ENCODE measurements around the gene GLT8D2.

The GLT8D2 gene

DNA sequence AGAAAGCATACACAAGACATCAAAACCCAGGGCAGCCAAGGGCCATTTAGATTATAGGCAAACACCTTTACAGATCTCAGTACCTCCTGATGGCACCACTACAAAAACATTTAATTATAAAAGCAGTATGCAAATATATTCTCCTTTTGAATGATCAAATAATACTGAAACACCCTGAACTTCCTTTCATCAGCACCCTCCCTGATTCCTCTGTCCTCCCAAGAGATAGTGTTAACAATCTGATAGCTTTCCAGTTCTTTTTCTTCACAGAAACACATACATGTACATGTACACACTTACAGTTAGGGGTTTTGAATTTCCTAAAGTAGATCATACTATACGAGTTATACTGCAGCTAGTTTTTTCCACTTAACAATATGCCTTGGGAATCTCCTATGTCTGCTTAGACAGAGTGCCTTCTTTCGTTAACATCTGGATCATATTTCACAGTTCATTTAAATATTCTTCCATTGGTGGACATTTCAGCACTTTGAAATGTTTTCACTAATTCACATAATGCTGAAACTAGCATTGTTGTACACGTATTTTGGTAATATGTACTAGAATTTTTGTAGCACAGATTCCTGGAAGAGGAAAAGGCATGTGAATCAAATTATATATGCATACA lies 49.1 kb downstream of the GLT8D2 start:
- no peak for DNase-seq (ENCODE audit: low spot score)

DNA sequence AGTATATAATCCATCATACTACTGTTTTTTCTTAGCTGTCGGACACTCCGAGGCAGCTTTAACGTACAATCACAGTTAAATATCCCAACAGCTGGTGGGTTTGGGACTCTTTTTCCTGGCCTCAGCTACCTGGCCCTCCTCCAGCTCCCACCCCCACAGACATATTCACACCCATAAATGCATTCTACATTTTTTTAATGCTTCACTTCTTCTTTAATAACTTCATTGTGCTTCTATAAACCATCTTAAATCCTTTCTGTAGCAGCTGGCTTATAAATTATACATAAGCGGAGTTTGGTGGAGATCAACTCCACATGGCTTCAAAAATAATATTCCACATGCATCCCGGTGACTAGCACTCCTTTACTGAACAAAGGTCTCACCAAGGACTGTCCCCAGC lies 51.0 kb downstream of the GLT8D2 start:
- no peak for DNase-seq (ENCODE audit: low spot score)

DNA sequence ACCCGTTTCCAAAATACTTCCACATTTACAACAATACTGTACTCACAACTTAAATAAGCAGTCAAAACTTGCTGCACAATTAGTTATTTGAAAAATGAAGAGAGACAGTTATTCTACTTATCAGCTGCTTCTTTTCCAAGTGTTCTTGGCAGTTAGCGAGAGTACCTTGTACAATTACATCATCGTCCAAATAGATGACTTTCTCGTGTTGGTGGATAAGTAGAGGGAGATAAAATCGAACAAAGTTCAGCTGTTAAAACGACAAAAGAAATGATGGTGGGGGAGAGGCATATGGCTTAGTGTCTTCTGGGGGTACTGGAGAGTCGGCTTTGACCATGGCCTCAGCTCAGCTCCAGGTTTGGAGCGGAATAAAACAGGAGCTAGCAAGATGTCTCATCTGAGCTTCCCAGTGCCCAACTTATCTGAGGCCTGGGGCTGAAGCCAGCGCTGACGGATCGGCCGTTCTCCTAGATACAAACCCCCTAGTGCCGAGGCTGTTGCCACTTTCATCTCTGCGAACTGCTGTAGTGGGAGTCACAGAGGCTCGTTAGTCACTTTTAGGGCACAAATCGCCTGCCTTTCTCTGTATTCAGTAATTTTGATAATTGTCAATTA lies 52.6 kb downstream of the GLT8D2 start:
- no peak for DNase-seq (ENCODE audit: low spot score)

DNA sequence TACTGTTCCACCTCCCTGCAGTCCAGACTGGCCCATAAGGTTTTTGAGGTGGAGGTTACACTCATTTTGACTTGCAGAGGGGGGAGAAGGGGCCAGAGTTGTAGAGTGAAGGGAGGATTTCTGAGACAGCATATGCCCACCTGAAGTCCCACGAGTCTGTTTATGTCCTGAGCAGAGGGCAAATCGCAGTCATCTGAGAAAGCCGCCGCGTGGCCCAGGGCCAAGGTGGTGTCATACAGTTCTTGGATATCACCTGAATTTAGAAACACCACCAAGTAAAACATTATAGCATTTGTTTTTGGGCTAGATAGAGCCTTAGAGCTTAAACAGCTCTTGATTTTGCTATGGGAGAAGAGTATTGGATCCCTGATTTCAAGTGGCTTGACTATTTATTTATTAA lies 53.4 kb downstream of the GLT8D2 start:
- no peak for DNase-seq (ENCODE audit: low spot score)

GRCh38 chr12:103994235-103994634 lies 55.8 kb downstream of the GLT8D2 start:
- DNase-seq (ENCODE audit: low spot score): no peak

- no peak for DNase-seq (ENCODE audit: low spot score)
Measured at GRCh38 chr12:103986829-103987228, 63.2 kb downstream of the GLT8D2 start.

DNA sequence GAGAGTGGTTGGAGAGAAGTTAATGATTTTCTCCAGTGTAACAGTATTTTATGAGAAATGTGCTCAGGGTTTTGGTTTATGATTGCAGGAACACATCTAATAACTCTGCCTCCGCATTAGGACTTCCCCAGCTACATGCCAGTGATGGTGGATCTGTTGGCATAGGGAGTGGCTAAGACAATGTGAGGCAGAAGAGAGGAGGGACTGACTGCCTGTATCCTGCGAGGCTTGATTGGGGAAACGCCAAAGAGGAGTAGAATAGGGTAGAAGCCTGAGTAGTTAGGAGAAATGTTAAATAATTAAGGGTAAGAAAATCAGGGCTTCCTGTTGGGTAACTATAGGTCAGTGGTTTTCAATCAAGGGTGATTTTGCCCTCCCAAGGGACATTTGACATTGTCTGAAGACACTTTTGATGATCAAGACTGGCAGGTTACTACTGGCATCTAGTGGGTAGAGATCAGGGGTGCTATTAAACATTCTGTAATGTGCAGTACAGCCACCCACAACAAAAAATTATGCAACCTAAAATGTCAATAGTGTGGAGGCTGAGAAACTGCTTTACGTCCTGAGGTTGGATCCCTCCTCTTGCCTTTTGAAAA lies 71.5 kb downstream of the GLT8D2 start:
- DNase-seq (ENCODE audit: low spot score): no peak

GRCh38 chr12:103975368-103975767 lies 74.6 kb downstream of the GLT8D2 start:
- DNase-seq (ENCODE audit: low spot score): no peak

DNA sequence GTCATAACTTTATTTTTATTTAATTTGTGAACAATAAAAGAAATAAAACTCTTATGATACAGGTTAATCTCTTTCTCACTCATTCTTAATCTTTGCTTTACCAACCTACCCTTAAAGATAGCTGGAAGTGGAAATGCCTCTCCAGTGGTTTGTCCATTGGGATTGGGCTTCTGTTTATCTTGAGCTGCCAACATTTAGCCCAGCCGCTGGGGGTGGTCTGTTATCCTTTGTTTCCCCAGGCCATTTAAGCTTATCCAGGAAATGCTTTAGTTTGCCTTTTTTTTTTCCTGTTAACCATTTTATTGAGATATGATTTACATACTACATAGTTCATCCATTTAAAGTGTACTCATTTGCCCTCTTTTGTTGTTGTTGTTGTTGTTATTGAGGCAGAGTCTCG lies 76.1 kb downstream of the GLT8D2 start:
- DNase-seq (ENCODE audit: low spot score): no peak

GRCh38 chr12:103969391-103969790 lies 80.6 kb downstream of the GLT8D2 start:
- DNase-seq (ENCODE audit: low spot score): no peak

DNA sequence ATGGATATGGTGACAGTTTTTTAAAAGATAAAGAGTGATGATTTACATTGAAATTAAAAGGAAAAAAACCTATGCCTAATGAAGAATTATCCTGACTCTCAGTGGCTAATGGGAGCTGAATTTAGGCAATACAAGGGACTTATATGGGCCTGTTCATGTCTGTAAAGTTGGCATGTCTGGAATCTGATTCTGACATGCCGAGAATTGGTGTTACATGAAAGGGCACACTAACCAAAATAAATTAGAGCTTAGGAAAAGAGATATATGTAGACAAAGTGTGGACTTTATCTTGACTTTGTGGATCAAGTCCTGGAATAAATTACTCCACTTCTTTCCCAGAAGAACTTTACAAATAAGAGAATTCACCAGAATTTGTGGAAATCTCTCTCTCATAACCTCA lies 83.3 kb downstream of the GLT8D2 start:
- DNase-seq (ENCODE audit: low spot score): peak; percentile 5

DNA sequence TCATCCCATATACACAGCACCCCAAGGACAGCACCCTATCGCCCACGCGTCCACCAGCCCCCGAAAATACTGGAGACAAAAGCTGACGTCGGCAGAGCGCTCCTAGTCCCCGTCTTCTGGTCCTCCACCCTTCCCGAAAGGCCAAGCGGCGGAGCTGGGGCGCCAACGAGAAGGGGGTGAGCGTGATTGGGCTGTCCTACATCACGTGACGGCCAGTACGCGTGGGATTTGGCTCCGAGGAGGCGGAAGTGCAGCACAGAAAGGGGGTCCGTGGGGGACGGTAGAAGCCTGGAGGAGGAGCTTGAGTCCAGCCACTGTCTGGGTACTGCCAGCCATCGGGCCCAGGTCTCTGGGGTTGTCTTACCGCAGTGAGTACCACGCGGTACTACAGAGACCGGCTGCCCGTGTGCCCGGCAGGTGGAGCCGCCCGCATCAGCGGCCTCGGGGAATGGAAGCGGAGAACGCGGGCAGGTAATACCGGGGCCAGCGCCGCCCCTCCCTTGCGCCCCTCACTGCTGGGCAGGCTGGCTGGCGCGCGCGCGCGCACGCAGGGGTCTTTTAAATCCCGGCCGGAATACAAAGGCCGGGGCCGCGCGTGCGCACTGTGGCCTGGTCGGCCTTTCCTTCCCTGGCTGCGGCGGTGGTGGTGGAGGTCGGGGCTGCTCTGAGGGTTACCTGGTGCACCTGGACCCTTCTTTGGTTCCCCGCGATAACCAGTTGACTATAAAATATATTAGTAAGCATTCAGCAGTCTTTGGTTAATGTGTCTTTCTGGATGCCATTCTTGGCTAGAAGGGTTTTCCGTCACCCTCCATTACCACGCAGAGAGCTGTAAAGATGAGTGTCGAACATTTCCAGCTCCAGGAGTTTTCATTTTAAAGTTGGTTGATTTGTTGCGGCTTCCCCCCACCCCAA lies 84.1 kb downstream of the GLT8D2 start, which contains the start of gene TDG:
Gene TDG (plus strand): TSS at position 283 of the 915 bp plus-strand sequence. CDS start 166 bp downstream, at position 449.
- DNase-seq (ENCODE audit: low spot score): peak; percentile 98

DNA sequence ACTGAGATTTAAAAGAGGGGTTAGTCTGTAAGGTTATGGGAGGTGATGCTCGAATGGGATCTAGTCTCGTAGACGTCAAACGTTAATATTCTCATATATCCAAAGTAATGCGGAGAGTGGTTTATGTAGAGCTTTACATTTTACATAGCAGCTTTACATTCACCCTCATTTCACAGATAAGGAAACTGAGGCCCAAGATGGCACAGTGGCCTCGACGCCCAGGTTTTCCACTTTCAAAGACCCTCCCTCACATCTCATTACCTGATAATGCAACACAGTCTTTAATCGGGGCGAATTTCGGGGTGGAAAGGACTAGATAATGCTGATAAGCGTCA lies 84.8 kb downstream of the GLT8D2 start:
- DNase-seq (ENCODE audit: low spot score): no peak

- no peak for DNase-seq (ENCODE audit: low spot score)
Measured at GRCh38 chr12:103964805-103965204, 85.2 kb downstream of the GLT8D2 start.

DNA sequence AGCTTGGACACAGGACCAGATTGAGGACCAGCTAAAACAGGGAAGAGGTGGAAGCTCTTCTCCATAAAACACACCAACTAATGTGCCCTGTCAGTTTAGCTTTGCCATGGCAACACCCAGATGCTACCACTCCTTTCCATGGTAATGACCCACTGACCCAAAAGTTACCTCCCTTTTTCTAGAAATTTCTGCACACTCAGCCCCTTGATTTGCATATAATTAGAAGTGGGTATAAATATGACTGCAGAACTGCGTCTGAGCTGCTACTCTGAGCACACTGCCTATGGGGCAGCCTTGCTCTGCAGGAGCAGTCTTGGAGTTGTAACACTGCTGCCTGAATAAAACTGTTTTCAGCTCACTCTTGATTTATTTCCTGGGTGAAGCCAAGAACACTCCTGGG lies 87.5 kb downstream of the GLT8D2 start:
- no peak for DNase-seq (ENCODE audit: low spot score)

DNA sequence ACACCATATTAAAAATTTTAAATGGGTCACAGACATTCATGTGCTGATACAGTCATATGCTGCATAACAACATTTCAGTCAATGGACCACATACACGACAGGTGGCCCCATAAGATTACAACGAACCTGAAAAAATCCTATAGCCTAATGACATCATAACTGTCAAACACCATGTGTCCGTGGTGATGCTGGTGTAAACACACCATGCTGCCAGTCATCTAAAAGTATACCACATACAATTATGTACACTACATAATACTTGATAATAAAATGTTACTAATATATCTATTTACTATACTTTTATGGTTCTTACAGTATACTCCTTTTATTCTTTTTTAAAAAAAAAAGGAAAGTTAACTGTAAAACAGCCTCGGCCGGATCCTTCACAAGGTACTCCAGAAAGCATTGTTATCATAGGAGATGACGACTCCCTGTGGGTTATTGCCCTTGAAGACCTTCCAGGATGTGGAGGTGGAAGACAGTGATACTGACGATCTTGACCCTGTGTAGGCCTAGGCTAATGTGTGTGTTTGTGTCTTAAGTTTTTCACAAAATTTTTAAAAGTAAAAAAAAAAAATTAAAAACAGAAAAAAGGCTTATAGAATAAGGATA lies 89.3 kb downstream of the GLT8D2 start:
- no peak for DNase-seq (ENCODE audit: low spot score)

DNA sequence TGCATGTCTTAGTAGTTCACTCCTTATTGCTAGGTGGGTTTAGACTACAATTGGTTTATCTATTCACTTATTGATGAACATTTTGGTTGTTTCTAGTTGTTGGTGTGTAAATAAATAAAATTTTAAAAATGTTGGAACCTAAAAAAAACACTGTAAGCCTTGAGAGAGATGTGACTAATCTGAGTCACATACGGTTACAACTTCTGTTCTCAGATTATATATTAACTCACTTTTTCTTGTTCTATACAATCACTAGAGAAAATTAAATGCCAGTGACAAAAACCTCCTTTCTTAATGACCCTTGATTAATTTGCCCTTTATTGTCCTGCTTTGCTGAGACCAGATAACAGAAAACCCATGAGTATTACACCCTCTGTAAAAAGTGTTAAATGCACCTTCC lies 91.4 kb downstream of the GLT8D2 start:
- no peak for DNase-seq (ENCODE audit: low spot score)

GRCh38 chr12:103957865-103958388 lies 92.1 kb downstream of the GLT8D2 start:
- no peak for DNase-seq (ENCODE audit: low spot score)

- DNase-seq (ENCODE audit: low spot score): no peak
Measured at GRCh38 chr12:103956509-103957027, 93.4 kb downstream of the GLT8D2 start.

DNA sequence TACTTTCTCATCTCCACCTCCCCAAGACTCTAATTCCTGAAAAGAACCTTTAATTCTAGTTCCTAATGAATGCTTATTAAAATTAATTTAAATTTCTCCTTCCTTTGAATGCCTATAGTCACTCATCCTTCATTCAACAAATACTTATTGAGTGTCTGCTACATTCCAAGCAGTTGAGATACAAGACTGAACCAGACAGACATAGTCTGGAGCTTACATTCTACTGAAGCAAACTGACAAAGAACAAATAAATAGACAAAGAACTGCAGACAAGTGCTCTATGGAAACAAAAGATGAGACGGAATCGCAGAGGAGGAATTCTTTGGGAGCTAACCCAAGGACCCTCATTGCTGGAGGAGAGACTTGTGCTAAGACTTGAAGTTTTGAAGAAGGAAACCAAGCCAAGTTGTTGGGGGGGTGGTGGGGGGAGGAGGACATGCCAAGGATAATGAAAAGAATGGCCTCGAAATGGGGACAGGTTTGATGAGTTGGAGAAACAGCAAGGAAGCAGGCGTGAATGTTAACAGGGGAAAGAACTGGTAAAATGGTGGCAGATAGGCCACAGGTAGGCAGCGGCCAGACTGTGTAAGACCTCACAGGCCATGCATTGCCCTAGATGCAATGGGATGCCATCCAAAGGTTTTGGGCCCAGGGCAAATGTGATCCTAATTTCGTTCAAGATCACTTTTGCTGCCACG lies 94.0 kb downstream of the GLT8D2 start:
- DNase-seq (ENCODE audit: low spot score): no peak

DNA sequence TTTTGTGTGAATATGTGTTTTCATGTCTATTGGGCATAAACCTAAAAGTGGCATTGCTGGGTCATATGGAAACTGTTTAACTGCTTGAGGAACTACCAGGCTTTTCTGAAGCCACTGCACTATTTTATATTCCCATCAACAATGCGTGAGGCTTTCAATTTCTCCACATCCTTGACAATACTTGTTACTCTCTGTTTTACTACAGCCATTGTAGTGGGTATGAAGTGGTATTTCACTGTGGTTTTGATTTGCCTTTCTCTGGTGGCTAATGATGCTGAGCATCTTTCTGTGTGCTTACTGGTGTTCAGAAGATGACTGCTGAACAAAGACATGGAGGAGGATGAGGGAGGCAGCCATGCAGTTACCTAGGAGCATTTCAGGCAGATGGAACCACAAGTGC lies 97.5 kb downstream of the GLT8D2 start:
- DNase-seq (ENCODE audit: low spot score): no peak

Measured in globus pallidus (tissue), 1 donor.